Measurements from ENCODE around the gene RGS3. TPM values are rescaled to one million over a fixed set of nuclear protein-coding genes. Genes with fewer than 3 reads are reported as not detected.

Gene RGS3
- total RNA-seq, 3 donors from 2014 or later = 51.4 to 65.9 (median 63.5) TPM

GRCh38 chr9:113475031-113475430 lies 11.5 kb downstream of the RGS3 start:
- no peaks in the 10 kb centered on the region for H3K9me3 Mint-ChIP-seq
- H3K4me3 Mint-ChIP-seq = no peak overlapping the region
- DNase-seq = no peak
- H3K4me1 Mint-ChIP-seq (ENCODE audit: low read depth) = peaks cover 13% of the 10 kb centered on the region
- H3K27me3 Mint-ChIP-seq (ENCODE audit: low read depth) = no peaks in the 10 kb centered on the region
- no peak for ATAC-seq
- H3K36me3 Mint-ChIP-seq (ENCODE audit: insufficient read depth) = no peaks in the 10 kb centered on the region

- Mint-ChIP-seq H3K36me3 (ENCODE audit: insufficient read depth) (no peaks in the 10 kb centered on the region), H3K4me1 (ENCODE audit: low read depth) (peaks cover 13% of the 10 kb centered on the region), H3K27me3 (ENCODE audit: low read depth) (no peaks in the 10 kb centered on the region), H3K4me3 (no peak overlapping the region), H3K9me3 (no peaks in the 10 kb centered on the region)
- ATAC-seq = no peak
- DNase-seq = no peak
Observed at GRCh38 chr9:113475992-113476391, 12.5 kb downstream of the RGS3 start.

DNA sequence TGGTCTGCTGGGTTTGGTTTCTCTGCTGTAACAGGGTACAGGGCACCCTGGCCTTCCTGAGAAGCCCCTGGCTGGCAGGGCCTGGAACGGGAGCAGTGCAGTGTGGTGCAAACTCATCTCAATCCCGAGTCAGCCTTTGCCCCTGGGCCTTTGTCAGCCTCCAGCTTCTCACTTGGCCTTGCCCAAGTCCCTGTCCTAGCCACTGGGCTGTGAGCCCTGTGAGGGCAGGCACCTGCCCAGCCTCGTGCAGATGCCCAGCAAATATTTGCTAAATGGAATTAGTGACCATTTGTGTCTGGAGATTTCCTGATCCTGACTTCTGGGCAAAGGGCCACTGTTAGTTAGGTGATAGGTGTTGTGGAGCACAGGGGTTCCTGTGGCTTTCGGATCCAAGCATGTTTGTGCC lies 13.0 kb downstream of the RGS3 start:
- Mint-ChIP-seq H3K27me3 (ENCODE audit: low read depth) (no peaks in the 10 kb centered on the region), H3K4me1 (ENCODE audit: low read depth) (peaks cover 13% of the 10 kb centered on the region), H3K9me3 (no peaks in the 10 kb centered on the region), H3K36me3 (ENCODE audit: insufficient read depth) (no peaks in the 10 kb centered on the region), H3K4me3 (no peak overlapping the region)
- no peak for ATAC-seq
- DNase-seq = no peak

- H3K4me3 Mint-ChIP-seq = no peak overlapping the region
- ATAC-seq = no peak
- H3K4me1 Mint-ChIP-seq (ENCODE audit: low read depth) = peaks cover 13% of the 10 kb centered on the region
- no peaks in the 10 kb centered on the region for H3K9me3 Mint-ChIP-seq
- no peaks in the 10 kb centered on the region for H3K36me3 Mint-ChIP-seq (ENCODE audit: insufficient read depth)
- DNase-seq = no peak
- no peaks in the 10 kb centered on the region for H3K27me3 Mint-ChIP-seq (ENCODE audit: low read depth)
Observed at GRCh38 chr9:113477058-113477457, 13.5 kb downstream of the RGS3 start.

GRCh38 chr9:113477661-113478060 lies 14.1 kb downstream of the RGS3 start:
- ATAC-seq (no peak), DNase-seq (no peak)
- H3K27me3 Mint-ChIP-seq (ENCODE audit: low read depth) = no peaks in the 10 kb centered on the region
- H3K4me3 Mint-ChIP-seq = no peak overlapping the region
- H3K36me3 Mint-ChIP-seq (ENCODE audit: insufficient read depth) = no peaks in the 10 kb centered on the region
- H3K4me1 Mint-ChIP-seq (ENCODE audit: low read depth) = peaks cover 13% of the 10 kb centered on the region
- no peaks in the 10 kb centered on the region for H3K9me3 Mint-ChIP-seq

- ATAC-seq (peak in 1 of 2 donors; percentile 21), DNase-seq (no peak)
- H3K9me3 Mint-ChIP-seq = no peaks in the 10 kb centered on the region
- peaks cover 13% of the 10 kb centered on the region for H3K4me1 Mint-ChIP-seq (ENCODE audit: low read depth)
- no peak overlapping the region for H3K4me3 Mint-ChIP-seq
- H3K27me3 Mint-ChIP-seq (ENCODE audit: low read depth) = no peaks in the 10 kb centered on the region
- no peaks in the 10 kb centered on the region for H3K36me3 Mint-ChIP-seq (ENCODE audit: insufficient read depth)
Observed at GRCh38 chr9:113479174-113479621, 15.7 kb downstream of the RGS3 start.

DNA sequence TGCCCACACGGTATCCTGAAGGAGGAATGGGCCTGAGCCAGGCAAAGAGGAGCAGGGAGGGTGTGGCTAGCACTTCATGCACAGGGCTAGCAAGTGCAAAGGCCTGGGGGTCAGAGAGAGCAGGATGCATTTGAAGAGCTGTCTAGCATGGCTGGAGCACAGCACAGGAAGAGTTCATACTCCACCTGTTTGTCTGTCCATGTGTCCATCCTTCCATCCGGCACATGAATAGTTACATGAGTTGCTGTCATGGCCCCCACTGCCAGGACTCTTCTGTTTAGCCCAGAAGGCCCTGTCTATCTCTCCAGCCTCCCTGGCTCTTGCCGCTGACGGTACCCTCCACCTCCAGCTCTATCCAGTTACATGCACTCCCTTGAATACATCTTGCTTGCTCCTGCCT lies 17.1 kb downstream of the RGS3 start:
- H3K4me1 Mint-ChIP-seq (ENCODE audit: low read depth) = peaks cover 13% of the 10 kb centered on the region
- no peaks in the 10 kb centered on the region for H3K27me3 Mint-ChIP-seq (ENCODE audit: low read depth)
- H3K36me3 Mint-ChIP-seq (ENCODE audit: insufficient read depth) = no peaks in the 10 kb centered on the region
- H3K4me3 Mint-ChIP-seq = no peak overlapping the region
- no peaks in the 10 kb centered on the region for H3K9me3 Mint-ChIP-seq
- DNase-seq = no peak
- ATAC-seq = no peak

DNA sequence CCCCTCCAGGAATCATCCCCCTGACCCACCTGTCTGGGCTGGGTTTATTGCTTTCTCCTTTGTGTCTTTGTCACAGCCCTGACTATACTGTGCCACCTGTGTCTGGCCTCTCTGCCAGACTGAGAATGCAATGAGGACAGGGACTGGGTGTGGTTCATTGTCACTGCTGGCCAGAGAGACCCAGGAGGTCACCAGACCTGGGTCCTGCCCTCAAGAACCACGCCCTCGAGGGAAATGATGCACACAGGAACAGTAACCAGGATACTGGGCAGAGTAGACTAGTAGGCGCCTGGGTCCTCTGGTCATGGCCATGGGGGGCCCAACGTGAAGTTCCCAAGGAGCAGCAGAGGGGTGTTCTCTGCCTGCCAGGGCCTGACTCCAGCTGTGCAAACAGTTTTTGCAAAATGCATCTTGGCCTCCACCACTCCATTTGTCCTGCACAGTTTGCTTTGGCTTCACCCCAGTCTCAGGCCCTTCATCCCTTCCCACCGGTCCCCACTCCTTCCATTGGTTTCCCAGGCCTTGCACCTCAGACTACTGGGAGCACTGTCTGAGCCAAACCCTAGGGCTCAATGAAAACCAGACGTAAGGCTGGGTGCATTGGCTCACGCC lies 17.8 kb downstream of the RGS3 start:
- Mint-ChIP-seq H3K4me1 (ENCODE audit: low read depth) (peaks cover 13% of the 10 kb centered on the region), H3K27me3 (ENCODE audit: low read depth) (no peaks in the 10 kb centered on the region), H3K9me3 (no peaks in the 10 kb centered on the region), H3K4me3 (no peak overlapping the region), H3K36me3 (ENCODE audit: insufficient read depth) (no peaks in the 10 kb centered on the region)
- DNase-seq = no peak
- ATAC-seq = no peak

GRCh38 chr9:113482341-113482740 lies 18.8 kb downstream of the RGS3 start:
- no peaks in the 10 kb centered on the region for H3K27me3 Mint-ChIP-seq (ENCODE audit: low read depth)
- H3K4me1 Mint-ChIP-seq (ENCODE audit: low read depth) = peaks cover 13% of the 10 kb centered on the region
- H3K9me3 Mint-ChIP-seq = no peaks in the 10 kb centered on the region
- DNase-seq = no peak
- H3K4me3 Mint-ChIP-seq = no peak overlapping the region
- ATAC-seq = no peak
- no peaks in the 10 kb centered on the region for H3K36me3 Mint-ChIP-seq (ENCODE audit: insufficient read depth)

DNA sequence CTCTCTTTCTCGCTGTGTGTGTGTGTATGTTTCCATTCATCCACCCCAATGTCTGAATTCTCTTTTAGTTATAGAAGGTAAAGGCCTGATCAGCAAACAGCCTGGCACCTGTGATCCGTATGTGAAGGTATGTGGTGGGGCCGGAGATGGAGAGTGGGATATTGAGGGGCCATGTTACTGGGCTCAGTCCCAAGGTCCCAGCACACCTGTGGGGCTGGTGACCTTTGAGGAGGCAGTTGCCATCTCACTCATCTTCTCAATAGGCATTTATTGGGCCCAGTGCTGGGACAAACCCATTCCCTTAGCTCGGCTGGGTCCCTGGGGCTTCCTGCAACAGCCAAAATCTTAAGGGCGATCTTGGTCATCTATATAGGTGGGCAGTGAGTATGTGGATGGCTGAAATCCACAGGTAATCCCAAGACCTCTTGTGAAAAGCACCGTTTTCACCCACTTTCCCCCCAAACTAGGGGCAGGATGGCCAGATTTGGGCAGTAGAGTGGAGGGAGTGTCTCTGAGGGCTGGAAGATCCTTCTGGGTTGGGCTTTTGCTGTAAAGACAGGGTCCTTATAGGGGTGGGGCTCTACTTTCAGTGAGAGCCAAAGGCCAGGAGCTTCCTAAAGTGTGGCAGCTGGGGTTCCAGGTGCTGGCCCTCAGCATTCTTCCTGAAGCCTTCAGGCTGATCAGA lies 19.6 kb downstream of the RGS3 start:
- H3K9me3 Mint-ChIP-seq = no peaks in the 10 kb centered on the region
- no peaks in the 10 kb centered on the region for H3K27me3 Mint-ChIP-seq (ENCODE audit: low read depth)
- peaks cover 13% of the 10 kb centered on the region for H3K4me1 Mint-ChIP-seq (ENCODE audit: low read depth)

DNA sequence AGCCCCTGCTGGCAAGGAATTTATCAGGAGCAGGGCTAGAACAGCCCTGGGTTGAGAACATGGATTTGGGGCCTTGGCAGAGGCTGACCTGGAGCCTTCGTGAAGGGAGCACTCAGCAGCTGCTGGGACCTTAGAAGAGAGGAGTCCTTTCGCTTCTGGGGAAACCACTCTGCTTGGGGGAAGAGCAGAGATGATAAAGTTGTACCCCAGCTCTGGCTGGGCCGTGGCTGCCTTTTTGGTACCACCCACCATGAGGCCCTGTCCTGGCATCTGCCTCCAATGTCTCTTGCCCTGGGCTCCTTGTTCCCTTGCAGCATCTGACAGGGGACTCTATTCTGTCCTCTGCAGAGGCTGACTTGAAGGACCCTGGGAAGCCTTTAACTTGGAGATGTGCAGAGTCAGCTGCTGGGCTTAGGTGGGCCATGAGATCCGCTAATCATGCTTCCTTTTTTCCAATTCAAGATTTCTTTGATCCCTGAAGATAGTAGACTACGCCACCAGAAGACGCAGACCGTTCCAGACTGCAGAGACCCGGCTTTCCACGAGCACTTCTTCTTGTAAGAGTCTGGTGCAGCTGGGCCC lies 20.2 kb downstream of the RGS3 start:
- no peak for ATAC-seq
- Mint-ChIP-seq H3K9me3 (no peaks in the 10 kb centered on the region), H3K36me3 (ENCODE audit: insufficient read depth) (no peaks in the 10 kb centered on the region), H3K4me1 (ENCODE audit: low read depth) (peaks cover 12% of the 10 kb centered on the region), H3K4me3 (no peak overlapping the region), H3K27me3 (ENCODE audit: low read depth) (no peaks in the 10 kb centered on the region)
- DNase-seq = no peak

More for the DNA sequence above, 19.6 kb downstream of the RGS3 start:
- ATAC-seq (no peak), DNase-seq (no peak)
- Mint-ChIP-seq H3K4me3 (no peak overlapping the region), H3K36me3 (ENCODE audit: insufficient read depth) (no peaks in the 10 kb centered on the region)

DNA sequence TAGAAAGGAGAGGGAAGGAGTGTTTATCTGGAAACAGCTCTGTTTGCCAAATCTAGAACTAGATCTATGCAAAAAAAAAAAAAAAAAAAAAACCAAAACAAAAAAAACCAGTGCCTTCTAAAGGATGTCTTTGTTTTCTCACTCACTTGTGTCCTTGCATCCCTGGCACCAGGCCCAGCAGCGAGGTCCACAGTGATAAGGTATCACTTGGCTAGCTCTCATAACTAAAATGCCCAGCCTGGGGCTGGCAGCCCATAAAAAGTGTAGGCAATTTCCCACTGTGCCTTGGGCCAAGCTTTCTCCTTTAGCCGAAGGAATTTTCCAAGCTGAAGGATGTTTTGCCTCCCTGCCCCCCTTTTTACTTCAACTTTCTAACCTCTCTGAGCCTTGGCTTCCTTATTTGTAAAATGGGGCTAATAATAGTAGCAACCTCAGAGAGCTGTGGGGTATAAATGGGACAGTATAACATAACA lies 20.8 kb downstream of the RGS3 start:
- Mint-ChIP-seq H3K36me3 (ENCODE audit: insufficient read depth) (no peaks in the 10 kb centered on the region), H3K9me3 (no peaks in the 10 kb centered on the region), H3K4me3 (no peak overlapping the region), H3K27me3 (ENCODE audit: low read depth) (no peaks in the 10 kb centered on the region), H3K4me1 (ENCODE audit: low read depth) (peaks cover 7% of the 10 kb centered on the region)
- DNase-seq (no peak), ATAC-seq (no peak)

DNA sequence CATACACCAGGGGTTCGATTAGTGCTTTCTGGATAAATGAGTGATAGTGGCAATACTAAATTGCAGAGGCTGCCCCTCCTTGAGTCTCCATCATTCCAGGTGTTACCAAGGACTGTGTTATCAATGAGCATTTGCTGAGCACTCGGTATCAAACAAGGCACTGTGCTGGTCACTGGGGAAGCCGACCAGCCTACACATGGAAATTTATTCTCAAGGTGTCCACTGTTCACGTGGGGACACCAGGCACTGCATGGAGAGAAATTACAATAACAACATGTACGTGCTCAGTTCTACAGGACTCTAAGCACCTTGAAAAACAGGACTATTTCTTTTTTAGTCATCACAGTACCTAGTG lies 22.2 kb downstream of the RGS3 start:
- Mint-ChIP-seq H3K4me1 (ENCODE audit: low read depth) (no peaks in the 10 kb centered on the region), H3K36me3 (ENCODE audit: insufficient read depth) (no peaks in the 10 kb centered on the region), H3K9me3 (no peaks in the 10 kb centered on the region), H3K4me3 (no peak overlapping the region), H3K27me3 (ENCODE audit: low read depth) (no peaks in the 10 kb centered on the region)
- DNase-seq = no peak
- no peak for ATAC-seq

DNA sequence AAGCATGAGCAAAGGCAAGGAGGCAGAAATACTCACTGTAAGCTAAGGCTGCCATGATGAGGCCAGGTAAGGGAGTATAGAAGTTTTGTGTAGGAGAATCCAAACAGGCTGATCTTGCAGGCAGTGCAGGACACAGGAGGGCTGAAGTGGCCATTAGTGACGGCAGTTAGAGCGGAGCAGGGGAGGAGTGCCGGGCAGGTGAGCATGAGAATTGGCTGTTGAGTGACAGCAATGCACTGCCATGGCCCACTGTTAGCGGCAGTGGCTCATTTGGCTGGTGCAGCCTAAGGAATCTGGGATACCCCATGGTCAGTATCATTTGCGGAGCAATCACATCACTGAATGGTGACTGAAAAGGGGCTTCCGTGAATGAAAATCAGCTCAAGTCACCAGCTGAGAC lies 22.8 kb downstream of the RGS3 start:
- H3K9me3 Mint-ChIP-seq = no peaks in the 10 kb centered on the region
- H3K4me3 Mint-ChIP-seq = no peak overlapping the region
- ATAC-seq (no peak), DNase-seq (no peak)
- H3K27me3 Mint-ChIP-seq (ENCODE audit: low read depth) = no peaks in the 10 kb centered on the region
- no peaks in the 10 kb centered on the region for H3K4me1 Mint-ChIP-seq (ENCODE audit: low read depth)
- H3K36me3 Mint-ChIP-seq (ENCODE audit: insufficient read depth) = no peaks in the 10 kb centered on the region

DNA sequence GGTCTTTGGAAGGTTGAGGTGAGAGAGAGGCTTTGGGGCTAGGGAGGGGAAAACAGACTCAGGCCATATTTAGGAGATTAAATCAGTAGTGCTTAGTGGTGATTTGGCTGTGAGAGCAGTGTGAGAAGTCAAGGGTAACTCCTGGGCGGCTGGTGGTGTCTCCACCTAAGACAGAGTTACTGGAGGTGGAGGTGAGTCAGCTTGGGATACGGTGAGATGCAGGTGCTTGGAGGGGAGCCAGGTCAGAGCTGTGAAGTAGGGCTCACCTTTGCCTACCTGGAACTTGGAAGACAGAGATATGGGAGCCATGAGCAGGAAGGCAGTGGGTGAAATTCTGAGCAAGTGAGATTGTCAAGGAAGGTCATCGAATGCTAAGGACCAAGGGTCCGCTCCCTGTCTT lies 24.5 kb downstream of the RGS3 start:
- Mint-ChIP-seq H3K4me3 (no peak overlapping the region), H3K9me3 (no peaks in the 10 kb centered on the region), H3K27me3 (ENCODE audit: low read depth) (no peaks in the 10 kb centered on the region), H3K36me3 (ENCODE audit: insufficient read depth) (no peaks in the 10 kb centered on the region), H3K4me1 (ENCODE audit: low read depth) (no peaks in the 10 kb centered on the region)
- DNase-seq (no peak), ATAC-seq (no peak)
